ENCODE data around the gene ANKRD13B. TPM values are rescaled to one million over a fixed set of nuclear protein-coding genes. Genes with fewer than 3 reads are reported as not detected.

The ANKRD13B gene
- total and polyA plus RNA-seq, 2 of the 13 experiments (the other 11 are each of a cell fraction or from before 2014, with no cell fraction given): 1.7 to 1.8 TPM

- Histone ChIP-seq H4K20me1 (ENCODE audit: insufficient read depth, low read length) (no peaks in the 10 kb centered on the region), H3K36me3 (replicated peaks in 1 of 2; ENCODE audit: control insufficient read depth in 1 of 2, insufficient read depth in 2 of 2, low read length in 2 of 2) (no peaks in the 10 kb centered on the region; a peak in 1 of 5 replicates), H3K4me2 (ENCODE audit: low read depth, low read length) (peak overlapping the region; percentile 41), H3K4me3 (replicated peaks in 1 of 3; ENCODE audit: insufficient read depth in 1 of 3, low read depth in 2 of 3, low read length in 3 of 3) (peak overlapping the region in 1 of 3 experiments; percentile 2; a peak in 1 of 6 replicates), H3K9me3 (ENCODE audit: low read length) (no peaks in the 10 kb centered on the region), H3K79me2 (ENCODE audit: insufficient read depth, low read length) (no peaks in the 10 kb centered on the region), H3K27me3 (ENCODE audit: control insufficient read depth in 1 of 2, insufficient read depth in 2 of 2, low read length in 2 of 2) (peaks cover 0 to 10% of the 10 kb centered on the region in 2 experiments; a peak in 2 of 5 replicates), H3K4me1 (ENCODE audit: insufficient read depth, low read length) (peaks cover 39% of the 10 kb centered on the region), H3K27ac (ENCODE audit: extremely low read length, insufficient read depth, low read length) (no peak overlapping the region), H2AFZ (ENCODE audit: low read length) (no peak overlapping the region), H3K9ac (ENCODE audit: insufficient read depth, low read depth, low read length) (no peak overlapping the region)
- intact Hi-C loops (cut with micrococcal nuclease; ENCODE audit: unreplicated experiment) (no loop called here), in situ Hi-C loops (cut with HindIII; ENCODE audit: extremely low pct_ligation_motif_present, low pct_unique_long_range_greater_than_20kb) (no loop called here)
- POLR2A ChIA-PET: interaction anchor here (2.1 kb wide), 1 partner anchor 11 kb away, joined by 24 read pairs; the partner anchor contains the start of gene ABHD15
- DNase-seq (ENCODE audit: low spot score) (peak; percentile 92), ATAC-seq (peak; percentile 98), FAIRE-seq (peak; percentile 99)
- CTCF ChIA-PET (ENCODE audit: low intra/inter-chr PET ratio, low total read pairs): no interaction called here
- WGBS (ENCODE audit: low lambda C conversion rate): 0% methylated on average over 3 of the region's 3 CpGs
- no TSS peak for BruUV-seq (replicated peaks)
- TF ChIP-seq DPF2 (CRISPR knock-in tag; IDR thresholded peaks at IDR 0.05; ENCODE audit: borderline replicate concordance, low read depth) (0 out of 2 replicates have a peak, but pooled peaks have one; percentile 32), HDAC2 (CRISPR knock-in tag; IDR thresholded peaks at IDR 0.05) (peak; percentile 77), NCOA2 (CRISPR knock-in tag; IDR thresholded peaks at IDR 0.05) (peak; percentile 69; the same call in 1 of the 2 replicates), GATAD2A (CRISPR knock-in tag; IDR thresholded peaks at IDR 0.05) (peak; percentile 77), NR2F6 (IDR thresholded peaks at IDR 0.05) (peak; percentile 13; the same call in 1 of the 2 replicates), NR2F6 (CRISPR knock-in tag; IDR thresholded peaks at IDR 0.05) (peak; percentile 53; the same call in 1 of the 2 replicates), SOX5 (CRISPR knock-in tag; IDR thresholded peaks at IDR 0.05; ENCODE audit: borderline replicate concordance) (peak; percentile 58; the same call in 1 of the 2 replicates), ZNF770 (CRISPR knock-in tag; IDR thresholded peaks at IDR 0.05) (peak; percentile 44; the same call in 1 of the 2 replicates), ZNF280D (CRISPR knock-in tag; IDR thresholded peaks at IDR 0.05) (no peak), BHLHE40 (IDR thresholded peaks at IDR 0.05; ENCODE audit: low read length) (0 out of 2 replicates have a peak, but pooled peaks have one; percentile 50), IRF2 (CRISPR knock-in tag; IDR thresholded peaks at IDR 0.05) (no peak), ZBTB2 (CRISPR knock-in tag; IDR thresholded peaks at IDR 0.05; ENCODE audit: low read depth) (no peak), PHF21A (CRISPR knock-in tag; IDR thresholded peaks at IDR 0.05) (0 out of 2 replicates have a peak, but pooled peaks have one; percentile 47), TBX3 (IDR thresholded peaks at IDR 0.05; ENCODE audit: borderline replicate concordance) (peak; percentile 20; the same call in 1 of the 2 replicates), TFE3 (CRISPR knock-in tag; IDR thresholded peaks at IDR 0.05) (peak; percentile 68; the same call in 1 of the 2 replicates)
These were observed 37.1 kb upstream of the ANKRD13B start for GRCh38 chr17:29555840-29556239.

All from HepG2 (cell line).